ENCODE data around the gene ZNF516.
A peak's percentile ranks its signal among the peaks of the same experiment; 100 is the strongest.

Gene ZNF516

GRCh38 chr18:76425146-76426131 is 69.6 kb downstream of the ZNF516 start:
- TF ChIP-seq CTCF (IDR thresholded peaks at IDR 0.05; ENCODE audit: insufficient read depth, missing control alignments), result no peak
- DNase-seq (ENCODE audit: insufficient read length, low spot score) (no peak), FAIRE-seq (no peak)

- FAIRE-seq (peak; percentile 97), DNase-seq (ENCODE audit: insufficient read length, low spot score) (no peak)
- no peak for TF ChIP-seq CTCF (IDR thresholded peaks at IDR 0.05; ENCODE audit: insufficient read depth, missing control alignments)
These were observed 72.2 kb downstream of the ZNF516 start for GRCh38 chr18:76422838-76423237.

GRCh38 chr18:76422121-76422520 is 72.9 kb downstream of the ZNF516 start:
- FAIRE-seq, result no peak
- no peak for TF ChIP-seq CTCF (IDR thresholded peaks at IDR 0.05; ENCODE audit: insufficient read depth, missing control alignments)
- no peak for DNase-seq (ENCODE audit: insufficient read length, low spot score)

- DNase-seq (ENCODE audit: insufficient read length, low spot score) (no peak), FAIRE-seq (no peak)
- no peak for TF ChIP-seq CTCF (IDR thresholded peaks at IDR 0.05; ENCODE audit: insufficient read depth, missing control alignments)
These were observed 73.4 kb downstream of the ZNF516 start for GRCh38 chr18:76421685-76422078.

GRCh38 chr18:76420898-76421684 is 74.0 kb downstream of the ZNF516 start:
- FAIRE-seq, result no peak
- TF ChIP-seq CTCF (IDR thresholded peaks at IDR 0.05; ENCODE audit: insufficient read depth, missing control alignments), result no peak
- no peak for DNase-seq (ENCODE audit: insufficient read length, low spot score)

GRCh38 chr18:76419811-76420210 is 75.2 kb downstream of the ZNF516 start:
- no peak for TF ChIP-seq CTCF (IDR thresholded peaks at IDR 0.05; ENCODE audit: insufficient read depth, missing control alignments)
- FAIRE-seq (no peak), DNase-seq (ENCODE audit: insufficient read length, low spot score) (no peak)

Data from D721Med (cell line).